ENCODE measurements around the gene SHROOM3.

SHROOM3 gene

GRCh38 chr4:76718021-76718420, 283.0 kb downstream of the SHROOM3 start:
- TF ChIP-seq FOXP2 (optimal IDR thresholded peaks at IDR 0.05; ENCODE audit: borderline replicate concordance, extremely low read depth, extremely low read length, insufficient read depth) (no peak), POLR2AphosphoS5 (IDR thresholded peaks at IDR 0.05; ENCODE audit: low read depth, low read length) (no peak), REST (IDR thresholded peaks at IDR 0.05; ENCODE audit: insufficient read depth in 1 of 2, low read depth in 2 of 2, low read length in 2 of 2) (no peak)

- no peak for TF ChIP-seq FOXP2 (optimal IDR thresholded peaks at IDR 0.05; ENCODE audit: borderline replicate concordance, extremely low read depth, extremely low read length, insufficient read depth)
- TF ChIP-seq REST (IDR thresholded peaks at IDR 0.05; ENCODE audit: insufficient read depth in 1 of 2, low read depth in 2 of 2, low read length in 2 of 2) = no peak
- no peak for TF ChIP-seq SIN3A (IDR thresholded peaks at IDR 0.05; ENCODE audit: borderline replicate concordance, insufficient read depth, low read length)
- no peak for TF ChIP-seq TAF1 (IDR thresholded peaks at IDR 0.05; ENCODE audit: borderline replicate concordance, insufficient read depth, low read length)
- TF ChIP-seq POLR2AphosphoS5 (IDR thresholded peaks at IDR 0.05; ENCODE audit: low read depth, low read length) = no peak
These were observed 283.8 kb downstream of the SHROOM3 start for GRCh38 chr4:76718831-76719230.

GRCh38 chr4:76720121-76720520, 285.1 kb downstream of the SHROOM3 start:
- TF ChIP-seq REST (IDR thresholded peaks at IDR 0.05; ENCODE audit: insufficient read depth in 1 of 2, low read depth in 2 of 2, low read length in 2 of 2) (no peak), TAF1 (IDR thresholded peaks at IDR 0.05; ENCODE audit: borderline replicate concordance, insufficient read depth, low read length) (no peak), SIN3A (IDR thresholded peaks at IDR 0.05; ENCODE audit: borderline replicate concordance, insufficient read depth, low read length) (no peak), POLR2AphosphoS5 (IDR thresholded peaks at IDR 0.05; ENCODE audit: low read depth, low read length) (no peak), FOXP2 (optimal IDR thresholded peaks at IDR 0.05; ENCODE audit: borderline replicate concordance, extremely low read depth, extremely low read length, insufficient read depth) (no peak)

- TF ChIP-seq REST (IDR thresholded peaks at IDR 0.05; ENCODE audit: insufficient read depth in 1 of 2, low read depth in 2 of 2, low read length in 2 of 2) = no peak
- TF ChIP-seq POLR2AphosphoS5 (IDR thresholded peaks at IDR 0.05; ENCODE audit: low read depth, low read length) = no peak
- no peak for TF ChIP-seq TAF1 (IDR thresholded peaks at IDR 0.05; ENCODE audit: borderline replicate concordance, insufficient read depth, low read length)
- TF ChIP-seq FOXP2 (optimal IDR thresholded peaks at IDR 0.05; ENCODE audit: borderline replicate concordance, extremely low read depth, extremely low read length, insufficient read depth) = no peak
- TF ChIP-seq SIN3A (IDR thresholded peaks at IDR 0.05; ENCODE audit: borderline replicate concordance, insufficient read depth, low read length) = no peak
These were observed 287.8 kb downstream of the SHROOM3 start for GRCh38 chr4:76722838-76723237.

- no peak for TF ChIP-seq REST (IDR thresholded peaks at IDR 0.05; ENCODE audit: insufficient read depth in 1 of 2, low read depth in 2 of 2, low read length in 2 of 2)
- TF ChIP-seq TAF1 (IDR thresholded peaks at IDR 0.05; ENCODE audit: borderline replicate concordance, insufficient read depth, low read length) = no peak
- no peak for TF ChIP-seq SIN3A (IDR thresholded peaks at IDR 0.05; ENCODE audit: borderline replicate concordance, insufficient read depth, low read length)
- TF ChIP-seq FOXP2 (optimal IDR thresholded peaks at IDR 0.05; ENCODE audit: borderline replicate concordance, extremely low read depth, extremely low read length, insufficient read depth) = no peak
- TF ChIP-seq POLR2AphosphoS5 (IDR thresholded peaks at IDR 0.05; ENCODE audit: low read depth, low read length) = no peak
These were observed 288.3 kb downstream of the SHROOM3 start for GRCh38 chr4:76723373-76723772.

Measured in PFSK-1 (cell line).